Caco-2 (cell line): ENCODE measurements around the gene PARP1. TPM values are rescaled to one million over a fixed set of nuclear protein-coding genes. Genes with fewer than 3 reads are reported as not detected.

Source experiments
- BruUV-seq: library from RNA; stranded (reverse); fragments of 400-500 nt; replicated peaks from 2 replicates; lab custom pipeline; 2021; lab: Mats Ljungman, UMichigan
- CTCF ChIA-PET: fragments of 300-600 bp; sonication (Branson Sonifier 250); formaldehyde crosslinking; loops from one replicate; lab custom pipeline; 2022; ENCODE audit warnings: antibody characterized with exemption; lab: Charles Lee
- POLR2A ChIA-PET: fragments of 300-600 bp; sonication (Branson Sonifier 250); formaldehyde crosslinking; loops from one replicate; lab custom pipeline; 2022; ENCODE audit warnings: antibody characterized with exemption; lab: Charles Lee
- DNase-seq, 2 experiments: peaks; one replicate each; pipeline versions ENCODE4 v3.0.0 to v3.0.0-alpha.2; 2020 to 2022
- H3K27me3 ChIP-seq: replicated peaks from 2 replicates; pipeline ENCODE4 v1.6.0; 2011; ENCODE audit warnings: low read length; ENCODE audit not compliant: control insufficient read depth, insufficient read depth
- H3K36me3 ChIP-seq: 2 replicates; pipeline ENCODE4 v1.5.1; 2011; ENCODE audit warnings: low read length; ENCODE audit not compliant: control insufficient read depth, insufficient read depth
- H3K4me1 ChIP-seq: fragments of 250-450 bp; sonication (Bioruptor Pico); 2 replicates; pipeline ENCODE4 v1.5.1; 2020; ENCODE audit warnings: mild to moderate bottlenecking
- H3K4me3 ChIP-seq: 2 replicates; pipeline ENCODE4 v1.5.1; 2011; ENCODE audit warnings: low read depth, mild to moderate bottlenecking, control low read depth, low read length
- H3K9me3 ChIP-seq: fragments of 250-450 bp; sonication (Bioruptor Pico); 2 replicates; pipeline ENCODE4 v1.5.1; 2020; ENCODE audit warnings: mild to moderate bottlenecking, moderate library complexity
- H3K27ac Mint-ChIP-seq: one replicate; pipeline ENCODE4 v1.8.0; 2022; ENCODE audit warnings: mixed read lengths; ENCODE audit not compliant: unreplicated experiment
- H3K27me3 Mint-ChIP-seq: one replicate; pipeline ENCODE4 v1.8.0; 2022; ENCODE audit warnings: mixed read lengths; ENCODE audit not compliant: insufficient read depth, unreplicated experiment
- H3K36me3 Mint-ChIP-seq: one replicate; pipeline ENCODE4 v1.8.0; 2022; ENCODE audit warnings: mild to moderate bottlenecking, mixed read lengths; ENCODE audit not compliant: insufficient read depth, unreplicated experiment
- H3K4me1 Mint-ChIP-seq: one replicate; pipeline ENCODE4 v1.8.0; 2022; ENCODE audit warnings: low read depth, mixed read lengths; ENCODE audit not compliant: unreplicated experiment
- H3K4me3 Mint-ChIP-seq: one replicate; pipeline ENCODE4 v1.8.0; 2022; ENCODE audit warnings: mild to moderate bottlenecking, moderate library complexity, mixed read lengths; ENCODE audit not compliant: unreplicated experiment
- H3K9me3 Mint-ChIP-seq: one replicate; pipeline ENCODE4 v1.8.0; 2022; ENCODE audit warnings: mixed read lengths; ENCODE audit not compliant: unreplicated experiment
- CTCF ChIP-seq, 2 experiments: fragments of 200-600 bp in 1 of 2; IDR thresholded peaks; 1 replicate in 1 of 2; 2 replicates in 1 of 2; pipeline versions ENCODE4 v1.5.1 to v1.8.0; 2011 to 2022; ENCODE audit warnings: antibody characterized with exemption in 1 of 2, control low read depth in 1 of 2, inconsistent platforms in 1 of 2, low read depth in 1 of 2, low read length in 1 of 2, mild to moderate bottlenecking in 1 of 2, moderate library complexity in 1 of 2; ENCODE audit not compliant: insufficient read depth in 1 of 2, severe bottlenecking in 1 of 2, unreplicated experiment in 1 of 2
- intact Hi-C: fragments of 100-400 bp; cut with micrococcal nuclease; formaldehyde crosslinking; loops from one replicate; pipeline ENCODE4 v1.10.0; 2022; ENCODE audit not compliant: unreplicated experiment
- total RNA-seq: library from RNA; stranded (reverse); gene quantifications from 2 replicates; pipeline ENCODE4 v1.2.3, GENCODE V29; 2022

Gene PARP1
- total RNA-seq, 1 experiment from 2014 or later = 136 TPM

- no peak for DNase-seq
- Mint-ChIP-seq H3K27ac (no peak overlapping the region), H3K27me3 (peaks cover 13% of the 10 kb centered on the region), H3K4me1 (no peaks in the 10 kb centered on the region), H3K36me3 (no peaks in the 10 kb centered on the region), H3K4me3 (no peak overlapping the region), H3K9me3 (no peaks in the 10 kb centered on the region)
- Histone ChIP-seq H3K9me3 (no peaks in the 10 kb centered on the region), H3K27me3 (no peaks in the 10 kb centered on the region), H3K36me3 (no peaks in the 10 kb centered on the region), H3K4me1 (no peaks in the 10 kb centered on the region), H3K4me3 (no peak overlapping the region)
- ChIA-PET POLR2A (no interaction called here), CTCF (no interaction called here)
- no peak for TF ChIP-seq CTCF (IDR thresholded peaks at IDR 0.05; ENCODE audit: insufficient read depth in 1 of 2, low read depth in 1 of 2, low read length in 1 of 2, severe bottlenecking in 1 of 2, unreplicated experiment in 1 of 2)
- intact Hi-C loops = no loop called here
- BruUV-seq = no TSS peak
These were observed 29.1 kb upstream of the PARP1 start for GRCh38 chr1:226436855-226437491.

GRCh38 chr1:226436472-226436854 is 28.6 kb upstream of the PARP1 start:
- Mint-ChIP-seq H3K4me1 (no peaks in the 10 kb centered on the region), H3K4me3 (no peak overlapping the region), H3K27me3 (peaks cover 13% of the 10 kb centered on the region), H3K9me3 (no peaks in the 10 kb centered on the region), H3K27ac (no peak overlapping the region), H3K36me3 (no peaks in the 10 kb centered on the region)
- Histone ChIP-seq H3K4me3 (no peak overlapping the region), H3K36me3 (no peaks in the 10 kb centered on the region), H3K27me3 (no peaks in the 10 kb centered on the region), H3K4me1 (no peaks in the 10 kb centered on the region), H3K9me3 (no peaks in the 10 kb centered on the region)
- intact Hi-C loops = no loop called here
- ChIA-PET CTCF (no interaction called here), POLR2A (no interaction called here)
- no TSS peak for BruUV-seq
- no peak for DNase-seq
- TF ChIP-seq CTCF (IDR thresholded peaks at IDR 0.05; ENCODE audit: insufficient read depth in 1 of 2, low read depth in 1 of 2, low read length in 1 of 2, severe bottlenecking in 1 of 2, unreplicated experiment in 1 of 2) = no peak

GRCh38 chr1:226433341-226433720 is 25.4 kb upstream of the PARP1 start:
- no peak overlapping the region for H3K27ac Mint-ChIP-seq
- no peaks in the 10 kb centered on the region for H3K27me3 ChIP-seq
- no peak overlapping the region for H3K4me3 Mint-ChIP-seq
- no peaks in the 10 kb centered on the region for H3K4me1 ChIP-seq
- H3K36me3 Mint-ChIP-seq = no peaks in the 10 kb centered on the region
- peaks cover 6% of the 10 kb centered on the region for H3K27me3 Mint-ChIP-seq
- no peak for DNase-seq
- no peaks in the 10 kb centered on the region for H3K9me3 Mint-ChIP-seq
- no peak overlapping the region for H3K4me3 ChIP-seq
- no TSS peak for BruUV-seq
- no peak for TF ChIP-seq CTCF (IDR thresholded peaks at IDR 0.05; ENCODE audit: insufficient read depth in 1 of 2, low read depth in 1 of 2, low read length in 1 of 2, severe bottlenecking in 1 of 2, unreplicated experiment in 1 of 2)
- no peaks in the 10 kb centered on the region for H3K36me3 ChIP-seq
- CTCF ChIA-PET = interaction anchor here (0.6 kb wide), 1 partner anchor 10 kb away, joined by 3 read pairs; no protein-coding TSS in a partner anchor
- POLR2A ChIA-PET = no interaction called here
- H3K9me3 ChIP-seq = no peaks in the 10 kb centered on the region
- intact Hi-C loops = no loop called here
- no peaks in the 10 kb centered on the region for H3K4me1 Mint-ChIP-seq
